Smooth muscle cell (in vitro differentiated cells): ENCODE results near the gene FBXW9. TPM values are rescaled to one million over a fixed set of nuclear protein-coding genes. Genes with fewer than 3 reads are reported as not detected.

Experiments
- DNase-seq: peaks from one replicate; lab custom pipeline; 2025; ENCODE audit not compliant: unreplicated experiment; lab: John Stamatoyannopoulos, UW
- H2AFZ ChIP-seq: fragments of 200-600 bp; sonication (generic); 2 replicates; pipeline ENCODE4 v1.6.0; 2016; ENCODE audit warnings: antibody characterized with exemption, low read depth, mild to moderate bottlenecking
- H3F3A ChIP-seq: fragments of 200-600 bp; sonication (generic); 2 replicates; pipeline ENCODE4 v1.6.0; 2017; ENCODE audit warnings: antibody characterized with exemption, low read depth
- H3K27ac ChIP-seq: fragments of 200-600 bp; sonication (generic); 2 replicates; pipeline ENCODE4 v1.5.1; 2016; ENCODE audit warnings: low read depth, mild to moderate bottlenecking
- H3K27me3 ChIP-seq: fragments of 200-600 bp; sonication (generic); 2 replicates; pipeline ENCODE4 v1.6.1; 2016; ENCODE audit warnings: low read depth, mild to moderate bottlenecking
- H3K36me3 ChIP-seq: fragments of 200-600 bp; sonication (generic); 2 replicates; pipeline ENCODE4 v1.5.1; 2016; ENCODE audit warnings: low read depth
- H3K4me1 ChIP-seq: fragments of 200-600 bp; sonication (generic); 2 replicates; pipeline ENCODE4 v1.5.1; 2016; ENCODE audit warnings: low read depth
- H3K4me2 ChIP-seq: fragments of 200-600 bp; sonication (generic); 2 replicates; pipeline ENCODE4 v1.6.0; 2016; ENCODE audit warnings: mild to moderate bottlenecking
- H3K4me3 ChIP-seq: fragments of 200-600 bp; sonication (generic); 2 replicates; pipeline ENCODE4 v1.5.1; 2016; ENCODE audit warnings: mild to moderate bottlenecking
- H3K79me2 ChIP-seq: fragments of 200-600 bp; sonication (generic); 2 replicates; pipeline ENCODE4 v1.6.0; 2016; ENCODE audit warnings: low read depth, mild to moderate bottlenecking
- H3K9ac ChIP-seq: fragments of 200-600 bp; sonication (generic); 2 replicates; pipeline ENCODE4 v1.6.0; 2016; ENCODE audit warnings: low read depth
- H3K9me3 ChIP-seq: fragments of 200-600 bp; sonication (generic); replicated peaks from 2 replicates; pipeline ENCODE4 v1.5.1; 2016; ENCODE audit warnings: low read depth
- H4K20me1 ChIP-seq: fragments of 200-600 bp; sonication (generic); 2 replicates; pipeline ENCODE4 v1.6.0; 2016; ENCODE audit warnings: low read depth
- CTCF ChIP-seq: fragments of 200-600 bp; sonication (generic); IDR thresholded peaks from 2 replicates; pipeline ENCODE4 v1.5.1; 2017; ENCODE audit warnings: borderline replicate concordance, mild to moderate bottlenecking, antibody characterized with exemption; ENCODE audit not compliant: insufficient read depth, poor library complexity, severe bottlenecking
- WGBS: methylation state at CpG from one replicate; pipeline ENCODE4 v1.1.7; 2016; ENCODE audit warnings: low lambda C conversion rate; 5-methylcytosine and 5-hydroxymethylcytosine counted together
- polyA plus RNA-seq: library from polyadenylated mRNA; unstranded; fragments of >200 nt; fragmentation: Nextera tagmentation; extraction: Ambion mirVana; gene quantifications from 2 replicates; pipeline ENCODE4 v1.2.1, GENCODE V29; 2016
- total RNA-seq: library from RNA; depleted of rRNA; stranded (reverse); fragments of >200 nt; gene quantifications from 2 replicates; pipeline ENCODE4 v1.2.3, GENCODE V29; 2014

The FBXW9 gene
- total and polyA plus RNA-seq, 2 experiments from 2014 or later, result 9.1 to 17.3 TPM

GRCh38 chr19:12695997-12696365 lies 450 bp downstream of the FBXW9 start:
- no peaks in the 10 kb centered on the region for H4K20me1 ChIP-seq
- 11% methylated on average over 31 of the region's 36 CpGs for WGBS
- peaks cover 6% of the 10 kb centered on the region for H3K4me1 ChIP-seq
- H3K9ac ChIP-seq, result peak overlapping the region; percentile 92
- H3K27ac ChIP-seq, result peak overlapping the region; percentile 94
- peak overlapping the region; percentile 98 for H2AFZ ChIP-seq
- peak overlapping the region; percentile 90 for H3K4me3 ChIP-seq
- no peak for TF ChIP-seq CTCF
- H3K4me2 ChIP-seq, result peak overlapping the region; percentile 95
- no peaks in the 10 kb centered on the region for H3K9me3 ChIP-seq
- no peaks in the 10 kb centered on the region for H3K36me3 ChIP-seq
- no peaks in the 10 kb centered on the region for H3K27me3 ChIP-seq
- peaks cover 6% of the 10 kb centered on the region for H3F3A ChIP-seq
- no peaks in the 10 kb centered on the region for H3K79me2 ChIP-seq
- DNase-seq, result no peak

DNA sequence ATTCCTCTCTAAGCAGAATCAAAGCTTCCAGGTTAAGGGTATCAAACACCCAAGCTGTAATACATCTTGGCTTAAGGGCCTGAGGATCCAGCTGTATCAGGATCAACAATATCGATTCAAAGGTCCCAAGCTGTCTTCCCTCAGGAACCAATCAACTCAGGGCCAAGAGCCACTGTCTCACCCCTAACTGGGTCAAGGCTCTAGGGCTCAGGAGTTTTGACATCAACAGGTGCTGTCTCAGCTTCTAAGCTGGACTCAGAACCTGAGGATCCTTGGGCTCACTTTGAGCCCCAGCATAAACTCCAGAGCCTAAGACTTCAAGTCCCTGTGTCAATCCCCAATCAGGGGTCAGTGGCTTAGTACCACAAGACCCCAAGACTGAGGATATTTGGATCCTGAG lies 917 bp downstream of the FBXW9 start:
- H3F3A ChIP-seq, result peaks cover 6% of the 10 kb centered on the region
- H3K4me2 ChIP-seq, result peak overlapping the region; percentile 95
- no peaks in the 10 kb centered on the region for H3K27me3 ChIP-seq
- DNase-seq, result no peak
- H3K36me3 ChIP-seq, result no peaks in the 10 kb centered on the region
- no peak for TF ChIP-seq CTCF
- 93% methylated on average over 1 of the region's 1 CpG for WGBS
- H3K9ac ChIP-seq, result peak overlapping the region; percentile 92
- no peaks in the 10 kb centered on the region for H4K20me1 ChIP-seq
- H2AFZ ChIP-seq, result no peak overlapping the region
- H3K4me3 ChIP-seq, result peak overlapping the region; percentile 90
- H3K27ac ChIP-seq, result no peak overlapping the region
- H3K79me2 ChIP-seq, result no peaks in the 10 kb centered on the region
- H3K4me1 ChIP-seq, result peaks cover 6% of the 10 kb centered on the region
- no peaks in the 10 kb centered on the region for H3K9me3 ChIP-seq

DNA sequence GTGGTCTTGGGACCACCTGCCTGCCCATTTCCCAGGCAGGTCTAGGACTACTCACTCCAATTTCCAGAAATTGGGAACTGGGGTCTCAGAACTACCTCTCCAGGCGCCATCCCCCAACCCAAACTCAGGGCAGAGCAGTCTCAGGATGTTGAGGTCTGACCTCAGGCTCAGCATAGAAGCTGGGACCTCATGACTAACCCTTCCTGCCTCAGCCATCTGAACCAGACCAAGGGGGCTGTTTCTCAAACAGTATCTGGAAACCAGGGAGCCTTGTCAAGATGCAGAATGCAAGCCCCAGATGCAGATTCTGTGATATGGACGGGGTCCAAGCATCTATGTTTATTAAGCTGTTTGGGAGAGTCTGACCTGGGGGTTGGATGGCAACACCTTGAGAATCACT lies 1.3 kb downstream of the FBXW9 start:
- H3K4me1 ChIP-seq, result peaks cover 6% of the 10 kb centered on the region
- H3K9ac ChIP-seq, result peak overlapping the region; percentile 92
- H3F3A ChIP-seq, result peaks cover 6% of the 10 kb centered on the region
- peak overlapping the region; percentile 95 for H3K4me2 ChIP-seq
- H3K27ac ChIP-seq, result no peak overlapping the region
- no peak for TF ChIP-seq CTCF
- H3K9me3 ChIP-seq, result no peaks in the 10 kb centered on the region
- H3K79me2 ChIP-seq, result no peaks in the 10 kb centered on the region
- H3K27me3 ChIP-seq, result no peaks in the 10 kb centered on the region
- DNase-seq, result no peak
- H2AFZ ChIP-seq, result no peak overlapping the region
- H3K36me3 ChIP-seq, result no peaks in the 10 kb centered on the region
- WGBS, result 76% methylated on average over 2 of the region's 2 CpGs
- no peaks in the 10 kb centered on the region for H4K20me1 ChIP-seq
- no peak overlapping the region for H3K4me3 ChIP-seq

GRCh38 chr19:12694641-12695040 lies 1.8 kb downstream of the FBXW9 start:
- Histone ChIP-seq H3K9me3 (no peaks in the 10 kb centered on the region), H3F3A (peaks cover 6% of the 10 kb centered on the region), H3K36me3 (no peaks in the 10 kb centered on the region), H3K27ac (no peak overlapping the region), H3K27me3 (no peaks in the 10 kb centered on the region), H2AFZ (no peak overlapping the region), H3K4me3 (no peak overlapping the region), H3K4me2 (no peak overlapping the region), H3K9ac (no peak overlapping the region), H3K79me2 (no peaks in the 10 kb centered on the region), H4K20me1 (no peaks in the 10 kb centered on the region), H3K4me1 (peaks cover 6% of the 10 kb centered on the region)
- 96% methylated on average over 16 of the region's 16 CpGs for WGBS
- no peak for TF ChIP-seq CTCF
- DNase-seq, result no peak
